ENCODE data around the gene CADPS2. TPM values are rescaled to one million over a fixed set of nuclear protein-coding genes. Genes with fewer than 3 reads are reported as not detected.

CADPS2 gene
- total RNA-seq, 1 experiment from 2014 or later = 12.2 TPM

DNA sequence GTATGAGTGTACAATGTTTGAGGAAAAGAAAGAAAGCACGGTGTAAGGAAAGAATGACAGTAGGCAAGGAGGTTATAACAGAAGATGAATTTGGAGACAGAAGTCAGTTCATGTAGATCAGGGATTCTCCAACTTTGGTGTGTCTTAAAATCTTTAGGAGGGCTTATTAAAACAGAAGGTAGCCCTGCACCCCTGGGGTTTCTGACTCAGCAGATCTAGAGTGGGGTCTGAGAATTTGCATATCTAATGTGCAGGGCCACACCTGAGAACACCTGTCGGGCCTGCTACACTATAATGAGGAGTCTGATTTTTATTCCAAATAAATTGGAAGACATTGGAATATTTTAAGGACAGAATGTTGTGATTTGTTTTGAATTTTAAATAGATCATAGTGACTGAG is 307.9 kb downstream of the CADPS2 start:
- Mint-ChIP-seq H3K27ac (no peak overlapping the region), H3K9me3 (0 out of 2 replicates have a peak, but pooled peaks cover 3% of the 10 kb centered on the region), H3K4me1 (peaks cover 17% of the 10 kb centered on the region), H3K27me3 (ENCODE audit: low read depth) (no peaks in the 10 kb centered on the region), H3K4me3 (no peak overlapping the region), H3K36me3 (0 out of 2 replicates have a peak, but pooled peaks cover 2% of the 10 kb centered on the region)
- TF ChIP-seq, protein P1, sequence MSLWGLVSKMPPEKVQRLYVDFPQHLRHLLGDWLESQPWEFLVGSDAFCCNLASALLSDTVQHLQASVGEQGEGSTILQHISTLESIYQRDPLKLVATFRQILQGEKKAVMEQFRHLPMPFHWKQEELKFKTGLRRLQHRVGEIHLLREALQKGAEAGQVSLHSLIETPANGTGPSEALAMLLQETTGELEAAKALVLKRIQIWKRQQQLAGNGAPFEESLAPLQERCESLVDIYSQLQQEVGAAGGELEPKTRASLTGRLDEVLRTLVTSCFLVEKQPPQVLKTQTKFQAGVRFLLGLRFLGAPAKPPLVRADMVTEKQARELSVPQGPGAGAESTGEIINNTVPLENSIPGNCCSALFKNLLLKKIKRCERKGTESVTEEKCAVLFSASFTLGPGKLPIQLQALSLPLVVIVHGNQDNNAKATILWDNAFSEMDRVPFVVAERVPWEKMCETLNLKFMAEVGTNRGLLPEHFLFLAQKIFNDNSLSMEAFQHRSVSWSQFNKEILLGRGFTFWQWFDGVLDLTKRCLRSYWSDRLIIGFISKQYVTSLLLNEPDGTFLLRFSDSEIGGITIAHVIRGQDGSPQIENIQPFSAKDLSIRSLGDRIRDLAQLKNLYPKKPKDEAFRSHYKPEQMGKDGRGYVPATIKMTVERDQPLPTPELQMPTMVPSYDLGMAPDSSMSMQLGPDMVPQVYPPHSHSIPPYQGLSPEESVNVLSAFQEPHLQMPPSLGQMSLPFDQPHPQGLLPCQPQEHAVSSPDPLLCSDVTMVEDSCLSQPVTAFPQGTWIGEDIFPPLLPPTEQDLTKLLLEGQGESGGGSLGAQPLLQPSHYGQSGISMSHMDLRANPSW (CRISPR knock-in tag; conservative IDR thresholded peaks at IDR 0.05; ENCODE audit: low read depth) = no peak
- TF ChIP-seq ZNF138 (CRISPR knock-in tag; conservative IDR thresholded peaks at IDR 0.05) = no peak
- TF ChIP-seq MYBL2 (CRISPR knock-in tag; IDR thresholded peaks at IDR 0.05) = no peak
- TF ChIP-seq ZNF219 (CRISPR knock-in tag; IDR thresholded peaks at IDR 0.05; ENCODE audit: borderline replicate concordance) = no peak
- no peak for TF ChIP-seq NR2C2 (CRISPR knock-in tag; IDR thresholded peaks at IDR 0.05)
- TF ChIP-seq, protein P2, sequence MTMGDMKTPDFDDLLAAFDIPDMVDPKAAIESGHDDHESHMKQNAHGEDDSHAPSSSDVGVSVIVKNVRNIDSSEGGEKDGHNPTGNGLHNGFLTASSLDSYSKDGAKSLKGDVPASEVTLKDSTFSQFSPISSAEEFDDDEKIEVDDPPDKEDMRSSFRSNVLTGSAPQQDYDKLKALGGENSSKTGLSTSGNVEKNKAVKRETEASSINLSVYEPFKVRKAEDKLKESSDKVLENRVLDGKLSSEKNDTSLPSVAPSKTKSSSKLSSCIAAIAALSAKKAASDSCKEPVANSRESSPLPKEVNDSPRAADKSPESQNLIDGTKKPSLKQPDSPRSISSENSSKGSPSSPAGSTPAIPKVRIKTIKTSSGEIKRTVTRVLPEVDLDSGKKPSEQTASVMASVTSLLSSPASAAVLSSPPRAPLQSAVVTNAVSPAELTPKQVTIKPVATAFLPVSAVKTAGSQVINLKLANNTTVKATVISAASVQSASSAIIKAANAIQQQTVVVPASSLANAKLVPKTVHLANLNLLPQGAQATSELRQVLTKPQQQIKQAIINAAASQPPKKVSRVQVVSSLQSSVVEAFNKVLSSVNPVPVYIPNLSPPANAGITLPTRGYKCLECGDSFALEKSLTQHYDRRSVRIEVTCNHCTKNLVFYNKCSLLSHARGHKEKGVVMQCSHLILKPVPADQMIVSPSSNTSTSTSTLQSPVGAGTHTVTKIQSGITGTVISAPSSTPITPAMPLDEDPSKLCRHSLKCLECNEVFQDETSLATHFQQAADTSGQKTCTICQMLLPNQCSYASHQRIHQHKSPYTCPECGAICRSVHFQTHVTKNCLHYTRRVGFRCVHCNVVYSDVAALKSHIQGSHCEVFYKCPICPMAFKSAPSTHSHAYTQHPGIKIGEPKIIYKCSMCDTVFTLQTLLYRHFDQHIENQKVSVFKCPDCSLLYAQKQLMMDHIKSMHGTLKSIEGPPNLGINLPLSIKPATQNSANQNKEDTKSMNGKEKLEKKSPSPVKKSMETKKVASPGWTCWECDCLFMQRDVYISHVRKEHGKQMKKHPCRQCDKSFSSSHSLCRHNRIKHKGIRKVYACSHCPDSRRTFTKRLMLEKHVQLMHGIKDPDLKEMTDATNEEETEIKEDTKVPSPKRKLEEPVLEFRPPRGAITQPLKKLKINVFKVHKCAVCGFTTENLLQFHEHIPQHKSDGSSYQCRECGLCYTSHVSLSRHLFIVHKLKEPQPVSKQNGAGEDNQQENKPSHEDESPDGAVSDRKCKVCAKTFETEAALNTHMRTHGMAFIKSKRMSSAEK (CRISPR knock-in tag; IDR thresholded peaks at IDR 0.05; ENCODE audit: borderline replicate concordance) = no peak
- no peak for TF ChIP-seq EMX1 (CRISPR knock-in tag; IDR thresholded peaks at IDR 0.05)
- TF ChIP-seq SOX15 (CRISPR knock-in tag; IDR thresholded peaks at IDR 0.05) = no peak
- TF ChIP-seq FOXP1 (CRISPR knock-in tag; IDR thresholded peaks at IDR 0.05; ENCODE audit: borderline replicate concordance) = no peak
- TF ChIP-seq ETV6 (CRISPR knock-in tag; IDR thresholded peaks at IDR 0.05) = no peak
- TF ChIP-seq AR (CRISPR knock-in tag; IDR thresholded peaks at IDR 0.05) = no peak
- TF ChIP-seq SMAD4 (CRISPR knock-in tag; IDR thresholded peaks at IDR 0.05) = no peak
- TF ChIP-seq JUN (CRISPR knock-in tag; IDR thresholded peaks at IDR 0.05) = no peak
- ChIA-PET POLR2A (no interaction called here), CTCF (no interaction called here)
- DNase-seq (ENCODE audit: low spot score) (no peak), ATAC-seq (no peak)

DNA sequence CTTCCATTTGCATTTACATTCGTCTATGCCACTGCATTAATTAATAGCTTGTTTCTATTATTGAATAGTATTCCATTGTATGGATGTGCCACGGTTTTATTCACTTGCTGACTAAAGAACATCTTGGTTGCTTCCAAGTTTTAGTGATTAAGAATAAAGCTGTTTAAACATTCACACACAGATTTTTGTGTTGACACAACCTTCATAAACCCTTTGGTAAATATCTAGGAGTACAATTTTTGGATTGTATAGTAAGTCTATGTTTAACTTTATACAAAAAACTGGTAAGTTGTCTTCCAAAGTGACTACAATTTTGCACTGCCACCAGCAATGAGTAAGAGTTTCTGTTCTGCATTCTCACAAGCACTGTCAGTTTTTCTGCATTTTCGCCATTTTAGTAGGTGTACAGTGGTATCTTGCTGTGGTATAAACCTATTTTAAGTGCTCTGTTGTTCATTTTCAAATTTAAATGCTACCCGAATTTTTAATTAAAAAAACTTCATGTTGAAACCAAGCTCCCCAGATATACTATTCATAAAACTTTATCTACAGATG is 308.7 kb downstream of the CADPS2 start:
- Mint-ChIP-seq H3K27me3 (ENCODE audit: low read depth) (no peaks in the 10 kb centered on the region), H3K4me1 (peaks cover 14% of the 10 kb centered on the region), H3K27ac (no peak overlapping the region), H3K4me3 (no peak overlapping the region), H3K9me3 (0 out of 2 replicates have a peak, but pooled peaks cover 3% of the 10 kb centered on the region), H3K36me3 (0 out of 2 replicates have a peak, but pooled peaks cover 2% of the 10 kb centered on the region)
- ChIA-PET CTCF (no interaction called here), POLR2A (no interaction called here)
- ATAC-seq (no peak), DNase-seq (ENCODE audit: low spot score) (no peak)
- TF ChIP-seq ETV6 (CRISPR knock-in tag; IDR thresholded peaks at IDR 0.05) (no peak), CREM (CRISPR knock-in tag; IDR thresholded peaks at IDR 0.05) (no peak), TEAD4 (CRISPR knock-in tag; IDR thresholded peaks at IDR 0.05) (no peak), CTCF (IDR thresholded peaks at IDR 0.05) (no peak), IRF1 (CRISPR knock-in tag; IDR thresholded peaks at IDR 0.05) (no peak), SMAD3 (CRISPR knock-in tag; IDR thresholded peaks at IDR 0.05; ENCODE audit: borderline replicate concordance) (no peak), MXD4 (CRISPR knock-in tag; IDR thresholded peaks at IDR 0.05; ENCODE audit: borderline replicate concordance) (no peak), RELA (CRISPR knock-in tag; IDR thresholded peaks at IDR 0.05; ENCODE audit: borderline replicate concordance) (no peak)
- TF ChIP-seq, protein P3, sequence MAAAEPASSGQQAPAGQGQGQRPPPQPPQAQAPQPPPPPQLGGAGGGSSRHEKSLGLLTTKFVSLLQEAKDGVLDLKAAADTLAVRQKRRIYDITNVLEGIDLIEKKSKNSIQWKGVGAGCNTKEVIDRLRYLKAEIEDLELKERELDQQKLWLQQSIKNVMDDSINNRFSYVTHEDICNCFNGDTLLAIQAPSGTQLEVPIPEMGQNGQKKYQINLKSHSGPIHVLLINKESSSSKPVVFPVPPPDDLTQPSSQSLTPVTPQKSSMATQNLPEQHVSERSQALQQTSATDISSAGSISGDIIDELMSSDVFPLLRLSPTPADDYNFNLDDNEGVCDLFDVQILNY (CRISPR knock-in tag; IDR thresholded peaks at IDR 0.05) = no peak

Measured in WTC11 (cell line).